Thyroid gland (tissue), 4 donors: ENCODE data around the gene CKAP5. TPM values are rescaled to one million over a fixed set of nuclear protein-coding genes. Genes with fewer than 3 reads are reported as not detected.

Source experiments
- DNase-seq, 2 donors: peaks; one replicate each; pipeline ENCODE4 v3.0.0-alpha.2; 2019
- H3K27ac ChIP-seq, 3 donors: fragments of 200-600 bp; sonication (generic); 1 replicate in 2 of 3; 2 replicates in 1 of 3; pipeline ENCODE4 v1.5.1; 2016 to 2019; ENCODE audit warnings: mild to moderate bottlenecking in 1 of 3, moderate library complexity in 1 of 3
- H3K27me3 ChIP-seq: fragments of 200-600 bp; sonication (generic); one replicate; pipeline ENCODE4 v1.5.1; 2019
- H3K36me3 ChIP-seq, 2 donors: fragments of 200-600 bp; sonication (generic); one replicate each; pipeline ENCODE4 v1.5.1; 2016 to 2019
- H3K4me1 ChIP-seq, 2 donors: fragments of 200-600 bp; sonication (generic); one replicate each; pipeline ENCODE4 v1.5.1; 2017 to 2019
- H3K4me3 ChIP-seq, 3 donors: fragments of 200-600 bp; sonication (generic); replicated peaks in 1 of 3; 1 replicate in 2 of 3; 2 replicates in 1 of 3; pipeline ENCODE4 v1.5.1; 2016; ENCODE audit warnings: mild to moderate bottlenecking in 1 of 3
- H3K9me3 ChIP-seq: fragments of 200-600 bp; sonication (generic); one replicate; pipeline ENCODE4 v1.5.1; 2017
- POLR2A ChIP-seq, 2 donors: fragments of 450-650 bp; IDR thresholded peaks; one replicate each; pipeline ENCODE4 v1.6.1; 2017; ENCODE audit warnings: antibody characterized with exemption in 2 of 2, mild to moderate bottlenecking in 2 of 2, moderate library complexity in 1 of 2
- WGBS, 2 donors: methylation state at CpG; one replicate each; pipeline ENCODE4 v1.1.5; 2017; 5-methylcytosine and 5-hydroxymethylcytosine counted together
- intact Hi-C: fragments of 100-400 bp; cut with DNase I; formaldehyde crosslinking; loops from one replicate; pipeline ENCODE4 v1.15.1; 2023
- total RNA-seq, 4 donors: library from RNA; depleted of rRNA; stranded (reverse); fragments of >200 nt; gene quantifications; one replicate each; pipeline ENCODE4 v1.2.3, GENCODE V29; 2016
- TF ChIP-seq, protein P1 (sequence below), 6 experiments: fragments of 200-600 bp in 3 of 6; fragments of 450-650 bp in 3 of 6; sonication (generic) in 3 of 6; IDR thresholded peaks; one replicate each; pipeline ENCODE4 v1.5.1; 2016 to 2019; ENCODE audit warnings: antibody characterized with exemption in 6 of 6, mild to moderate bottlenecking in 2 of 6, inconsistent platforms in 1 of 6, moderate library complexity in 1 of 6

CKAP5 gene
- total RNA-seq, 4 donors from 2014 or later: 25.3 to 30.1 (median 26.8) TPM

DNA sequence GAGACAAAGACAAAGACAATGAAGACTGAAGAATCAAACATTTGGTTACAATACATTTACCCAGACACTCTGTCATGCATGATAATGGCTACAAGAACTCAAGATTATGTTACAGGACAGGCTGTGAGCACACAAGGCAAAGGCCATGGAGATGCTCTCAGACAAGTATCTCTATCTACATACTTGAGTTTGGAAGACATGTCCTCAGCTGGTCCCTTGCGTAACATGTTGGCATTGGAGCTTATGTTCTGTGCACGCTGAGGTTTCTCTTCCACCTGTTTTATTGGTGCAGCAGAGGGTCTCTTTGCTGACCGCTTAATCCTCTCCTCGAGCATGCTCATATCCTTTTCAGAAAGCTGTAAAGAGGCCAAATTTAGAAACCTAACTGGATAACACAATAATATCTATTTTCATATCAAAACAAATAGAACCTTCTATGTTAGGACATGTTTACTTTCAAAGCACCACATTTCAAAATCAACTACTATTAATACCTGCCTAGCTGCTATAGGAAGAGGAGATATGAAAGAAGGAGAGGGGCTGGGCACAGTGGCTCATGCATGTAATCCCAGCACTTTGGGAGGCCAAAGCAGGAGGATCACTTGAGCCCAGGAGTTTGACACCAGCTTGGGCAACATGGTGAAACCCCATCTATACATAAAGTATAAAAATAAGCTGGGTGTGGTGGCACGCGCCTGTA, 85.5 kb downstream of the CKAP5 start:
- TF ChIP-seq, protein P1, sequence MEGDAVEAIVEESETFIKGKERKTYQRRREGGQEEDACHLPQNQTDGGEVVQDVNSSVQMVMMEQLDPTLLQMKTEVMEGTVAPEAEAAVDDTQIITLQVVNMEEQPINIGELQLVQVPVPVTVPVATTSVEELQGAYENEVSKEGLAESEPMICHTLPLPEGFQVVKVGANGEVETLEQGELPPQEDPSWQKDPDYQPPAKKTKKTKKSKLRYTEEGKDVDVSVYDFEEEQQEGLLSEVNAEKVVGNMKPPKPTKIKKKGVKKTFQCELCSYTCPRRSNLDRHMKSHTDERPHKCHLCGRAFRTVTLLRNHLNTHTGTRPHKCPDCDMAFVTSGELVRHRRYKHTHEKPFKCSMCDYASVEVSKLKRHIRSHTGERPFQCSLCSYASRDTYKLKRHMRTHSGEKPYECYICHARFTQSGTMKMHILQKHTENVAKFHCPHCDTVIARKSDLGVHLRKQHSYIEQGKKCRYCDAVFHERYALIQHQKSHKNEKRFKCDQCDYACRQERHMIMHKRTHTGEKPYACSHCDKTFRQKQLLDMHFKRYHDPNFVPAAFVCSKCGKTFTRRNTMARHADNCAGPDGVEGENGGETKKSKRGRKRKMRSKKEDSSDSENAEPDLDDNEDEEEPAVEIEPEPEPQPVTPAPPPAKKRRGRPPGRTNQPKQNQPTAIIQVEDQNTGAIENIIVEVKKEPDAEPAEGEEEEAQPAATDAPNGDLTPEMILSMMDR (IDR thresholded peaks at IDR 0.05): no peak
- TF ChIP-seq POLR2A (IDR thresholded peaks at IDR 0.05): no peak
- H3K27ac ChIP-seq: no peak overlapping the region
- no peaks in the 10 kb centered on the region for H3K9me3 ChIP-seq
- intact Hi-C loops: no loop called here
- WGBS, 2 donors: 96 to 97% methylated on average over 6 of the region's 6 CpGs
- H3K4me1 ChIP-seq: no peaks in the 10 kb centered on the region
- DNase-seq: no peak
- H3K4me3 ChIP-seq: no peak overlapping the region
- peaks cover 26 to 48% of the 10 kb centered on the region in 2 donors for H3K36me3 ChIP-seq
- H3K27me3 ChIP-seq: no peaks in the 10 kb centered on the region

DNA sequence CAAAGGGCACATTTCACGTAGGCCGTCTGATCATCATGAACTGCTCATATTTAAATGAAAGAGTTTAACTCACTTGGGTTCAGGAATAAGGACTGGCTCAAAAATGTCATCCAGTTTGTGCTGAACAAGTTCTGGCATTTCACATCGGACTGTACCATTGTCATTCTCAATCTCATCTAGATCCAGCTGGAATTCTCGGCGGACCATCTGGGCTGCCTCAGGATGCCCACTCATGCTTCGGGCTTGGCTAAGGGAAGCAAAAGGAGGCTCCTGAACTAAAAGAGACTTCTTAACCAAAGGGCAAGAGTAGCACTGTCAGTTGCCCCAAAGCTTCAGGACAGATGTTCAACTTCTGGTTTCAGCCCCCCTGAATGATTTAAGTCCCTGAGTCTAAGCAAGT, 86.9 kb downstream of the CKAP5 start:
- DNase-seq: no peak
- Histone ChIP-seq H3K4me3 (no peak overlapping the region), H3K27ac (no peak overlapping the region), H3K9me3 (no peaks in the 10 kb centered on the region), H3K36me3 (peaks cover 38 to 59% of the 10 kb centered on the region in 2 donors), H3K27me3 (no peaks in the 10 kb centered on the region), H3K4me1 (no peaks in the 10 kb centered on the region)
- 97 to 98% methylated on average over 6 of the region's 6 CpGs for WGBS, 2 donors
- intact Hi-C loops: no loop called here
- no peak for TF ChIP-seq POLR2A (IDR thresholded peaks at IDR 0.05)
- TF ChIP-seq, protein P1 (IDR thresholded peaks at IDR 0.05): no peak

DNA sequence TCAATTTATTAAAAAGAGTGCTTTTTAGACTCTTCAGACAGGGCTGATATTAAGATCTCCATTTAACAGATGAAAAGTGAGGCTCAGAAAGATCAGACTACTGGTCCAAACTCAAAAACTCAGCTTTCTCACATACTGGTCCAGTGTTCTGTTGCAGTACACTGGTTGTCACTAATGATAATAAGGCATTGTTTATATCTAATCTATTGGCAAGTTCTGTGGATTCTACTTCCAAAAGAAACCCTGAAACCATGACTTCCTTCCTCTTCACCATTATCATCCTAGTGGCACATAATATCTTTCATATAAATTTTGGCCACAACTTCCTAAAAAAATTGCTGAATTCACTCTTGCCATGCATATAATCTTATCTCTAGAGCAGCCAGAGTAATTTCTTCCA, 90.1 kb downstream of the CKAP5 start:
- no peaks in the 10 kb centered on the region for H3K4me1 ChIP-seq
- intact Hi-C loops: no loop called here
- H3K9me3 ChIP-seq: no peaks in the 10 kb centered on the region
- no peak overlapping the region for H3K4me3 ChIP-seq
- TF ChIP-seq, protein P1 (IDR thresholded peaks at IDR 0.05): no peak
- no peak for TF ChIP-seq POLR2A (IDR thresholded peaks at IDR 0.05)
- DNase-seq: no peak
- no peak overlapping the region for H3K27ac ChIP-seq
- H3K27me3 ChIP-seq: no peaks in the 10 kb centered on the region
- peaks cover 40 to 60% of the 10 kb centered on the region in 2 donors for H3K36me3 ChIP-seq

DNA sequence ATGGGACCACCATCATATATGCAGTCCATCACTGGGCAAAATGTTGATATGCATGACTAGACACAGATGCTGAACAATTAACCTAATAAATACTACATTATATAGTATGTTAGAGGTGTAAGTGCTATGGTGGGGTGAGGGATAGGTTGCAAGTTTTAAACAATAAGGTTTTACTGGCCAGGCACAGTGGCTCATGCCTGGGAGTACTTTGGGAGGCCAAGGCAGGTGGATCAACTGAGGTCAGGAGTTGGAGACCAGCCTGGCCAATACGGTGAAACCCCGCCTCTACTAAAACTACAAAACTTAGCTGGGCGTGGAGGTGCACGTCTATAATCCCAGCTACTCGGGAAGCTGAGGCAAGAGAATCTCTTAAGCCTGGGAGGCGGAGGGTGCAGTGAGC, 98.9 kb downstream of the CKAP5 start:
- peaks cover 41 to 47% of the 10 kb centered on the region in 2 donors for H3K36me3 ChIP-seq
- H3K4me3 ChIP-seq: no peak overlapping the region
- no peaks in the 10 kb centered on the region for H3K4me1 ChIP-seq
- H3K9me3 ChIP-seq: no peaks in the 10 kb centered on the region
- intact Hi-C loops: no loop called here
- 92 to 98% methylated on average over 6 of the region's 6 CpGs for WGBS, 2 donors
- no peak for TF ChIP-seq POLR2A (IDR thresholded peaks at IDR 0.05)
- TF ChIP-seq, protein P1 (IDR thresholded peaks at IDR 0.05): no peak
- no peak overlapping the region for H3K27ac ChIP-seq
- no peak for DNase-seq
- no peaks in the 10 kb centered on the region for H3K27me3 ChIP-seq

DNA sequence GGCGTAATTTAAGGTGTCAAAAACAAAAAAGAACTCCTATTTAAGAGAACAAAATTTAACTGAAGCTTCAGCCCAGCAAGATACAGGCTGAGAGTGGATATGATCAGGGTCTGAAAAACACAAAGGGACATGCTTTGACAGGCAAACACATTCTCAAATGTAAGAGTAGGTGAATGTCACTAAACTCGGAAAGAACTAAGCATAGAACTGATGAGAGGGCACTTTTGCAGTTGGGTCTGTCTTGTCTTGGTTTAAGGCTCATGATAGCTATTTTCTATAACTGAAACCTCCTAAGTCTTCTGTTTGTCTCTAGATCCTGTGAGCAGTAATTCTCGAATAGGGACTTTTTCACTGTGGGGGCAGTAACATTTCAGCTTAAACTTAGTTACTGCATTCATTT, 100.1 kb downstream of the CKAP5 start:
- peaks cover 34 to 39% of the 10 kb centered on the region in 2 donors for H3K36me3 ChIP-seq
- H3K4me1 ChIP-seq: no peaks in the 10 kb centered on the region
- intact Hi-C loops: no loop called here
- no peak overlapping the region for H3K27ac ChIP-seq
- no peaks in the 10 kb centered on the region for H3K27me3 ChIP-seq
- DNase-seq: no peak
- TF ChIP-seq, protein P1 (IDR thresholded peaks at IDR 0.05): no peak
- TF ChIP-seq POLR2A (IDR thresholded peaks at IDR 0.05): no peak
- no peaks in the 10 kb centered on the region for H3K9me3 ChIP-seq
- H3K4me3 ChIP-seq: no peak overlapping the region
- WGBS, 2 donors: 93 to 95% methylated on average over 3 of the region's 3 CpGs
